Astrocyte (in vitro differentiated cells and primary cell): ENCODE results near the gene SPON2.

Source experiments
- EZH2 ChIP-seq: IDR thresholded peaks from 2 replicates; pipeline ENCODE4 v1.6.1; 2012; ENCODE audit warnings: mild to moderate bottlenecking, low read length, inconsistent platforms; ENCODE audit not compliant: insufficient read depth
- TF ChIP-seq, protein P1 (sequence below): IDR thresholded peaks from 2 replicates; pipeline ENCODE4 v1.5.1; 2011; ENCODE audit warnings: low read depth, mild to moderate bottlenecking, inconsistent platforms, low read length, moderate library complexity; ENCODE audit not compliant: insufficient read depth

- TF ChIP-seq, protein P1, sequence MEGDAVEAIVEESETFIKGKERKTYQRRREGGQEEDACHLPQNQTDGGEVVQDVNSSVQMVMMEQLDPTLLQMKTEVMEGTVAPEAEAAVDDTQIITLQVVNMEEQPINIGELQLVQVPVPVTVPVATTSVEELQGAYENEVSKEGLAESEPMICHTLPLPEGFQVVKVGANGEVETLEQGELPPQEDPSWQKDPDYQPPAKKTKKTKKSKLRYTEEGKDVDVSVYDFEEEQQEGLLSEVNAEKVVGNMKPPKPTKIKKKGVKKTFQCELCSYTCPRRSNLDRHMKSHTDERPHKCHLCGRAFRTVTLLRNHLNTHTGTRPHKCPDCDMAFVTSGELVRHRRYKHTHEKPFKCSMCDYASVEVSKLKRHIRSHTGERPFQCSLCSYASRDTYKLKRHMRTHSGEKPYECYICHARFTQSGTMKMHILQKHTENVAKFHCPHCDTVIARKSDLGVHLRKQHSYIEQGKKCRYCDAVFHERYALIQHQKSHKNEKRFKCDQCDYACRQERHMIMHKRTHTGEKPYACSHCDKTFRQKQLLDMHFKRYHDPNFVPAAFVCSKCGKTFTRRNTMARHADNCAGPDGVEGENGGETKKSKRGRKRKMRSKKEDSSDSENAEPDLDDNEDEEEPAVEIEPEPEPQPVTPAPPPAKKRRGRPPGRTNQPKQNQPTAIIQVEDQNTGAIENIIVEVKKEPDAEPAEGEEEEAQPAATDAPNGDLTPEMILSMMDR, result no peak
- no peak for TF ChIP-seq EZH2
These were observed 47.2 kb upstream of the SPON2 start for GRCh38 chr4:1219566-1219950.
